ENCODE data around the gene NEMP1. TPM values are rescaled to one million over a fixed set of nuclear protein-coding genes. Genes with fewer than 3 reads are reported as not detected.

The NEMP1 gene
- total and polyA plus RNA-seq, 2 of the 13 experiments (the other 11 are each of a cell fraction or from before 2014, with no cell fraction given): 11.4 to 12.9 TPM

GRCh38 chr12:57088354-57089270 is 10.0 kb upstream of the NEMP1 start, which contains the start of gene NAB2 (continued):
- TF ChIP-seq SNAPC5 (CRISPR knock-in tag; IDR thresholded peaks at IDR 0.05; ENCODE audit: borderline replicate concordance) (no peak), POLR2AphosphoS2 (IDR thresholded peaks at IDR 0.05; ENCODE audit: low read depth, low read length) (no peak), NKX3-1 (CRISPR knock-in tag; IDR thresholded peaks at IDR 0.05) (0 out of 2 replicates have a peak, but pooled peaks have one; percentile 73), MLXIP (CRISPR knock-in tag; IDR thresholded peaks at IDR 0.05; ENCODE audit: borderline replicate concordance) (0 out of 2 replicates have a peak, but pooled peaks have one; percentile 51), SRF (IDR thresholded peaks at IDR 0.05; ENCODE audit: low read depth, low read length) (peak; percentile 18; the same call in 1 of the 2 replicates), DBP (CRISPR knock-in tag; IDR thresholded peaks at IDR 0.05; ENCODE audit: not compliant biosample characterization) (no peak), TSC22D2 (CRISPR knock-in tag; IDR thresholded peaks at IDR 0.05; ENCODE audit: borderline replicate concordance) (no peak), ZNF687 (CRISPR knock-in tag; IDR thresholded peaks at IDR 0.05) (peak; percentile 93), ZNF552 (CRISPR knock-in tag; IDR thresholded peaks at IDR 0.05; ENCODE audit: borderline replicate concordance) (peak; percentile 57; the same call in 1 of the 2 replicates), ZNF18 (CRISPR knock-in tag; IDR thresholded peaks at IDR 0.05; ENCODE audit: insufficient replicate concordance) (peak; percentile 49), ATF7 (IDR thresholded peaks at IDR 0.05) (no peak), ATF7 (CRISPR knock-in tag; IDR thresholded peaks at IDR 0.05) (peak; percentile 39; the same call in 1 of the 2 replicates), ZNF101 (CRISPR knock-in tag; IDR thresholded peaks at IDR 0.05; ENCODE audit: borderline replicate concordance, low read depth) (no peak), MAF1 (CRISPR knock-in tag; IDR thresholded peaks at IDR 0.05; ENCODE audit: borderline replicate concordance) (peak; percentile 41; the same call in 1 of the 2 replicates), ZNF383 (CRISPR knock-in tag; IDR thresholded peaks at IDR 0.05; ENCODE audit: borderline replicate concordance) (no peak), PLSCR1 (CRISPR knock-in tag; IDR thresholded peaks at IDR 0.05; ENCODE audit: borderline replicate concordance) (no peak)

Measured in HepG2 (cell line).